Retinal pigment epithelial cell (primary cell): ENCODE results near the gene TRIO.

Experiments used
- DNase-seq: peaks from one replicate; pipeline ENCODE4 v3.0.0-alpha.2; 2010; ENCODE audit warnings: low read depth
- H3K4me3 ChIP-seq: 2 replicates; pipeline ENCODE4 v1.5.1; 2011; ENCODE audit warnings: mild to moderate bottlenecking, low read length, control low read depth, moderate library complexity
- TF ChIP-seq, protein P1 (sequence below): conservative IDR thresholded peaks from 2 replicates; pipeline ENCODE4 v1.5.1; 2011; ENCODE audit warnings: low read depth, low read length, control low read depth, inconsistent platforms

Gene TRIO

DNA sequence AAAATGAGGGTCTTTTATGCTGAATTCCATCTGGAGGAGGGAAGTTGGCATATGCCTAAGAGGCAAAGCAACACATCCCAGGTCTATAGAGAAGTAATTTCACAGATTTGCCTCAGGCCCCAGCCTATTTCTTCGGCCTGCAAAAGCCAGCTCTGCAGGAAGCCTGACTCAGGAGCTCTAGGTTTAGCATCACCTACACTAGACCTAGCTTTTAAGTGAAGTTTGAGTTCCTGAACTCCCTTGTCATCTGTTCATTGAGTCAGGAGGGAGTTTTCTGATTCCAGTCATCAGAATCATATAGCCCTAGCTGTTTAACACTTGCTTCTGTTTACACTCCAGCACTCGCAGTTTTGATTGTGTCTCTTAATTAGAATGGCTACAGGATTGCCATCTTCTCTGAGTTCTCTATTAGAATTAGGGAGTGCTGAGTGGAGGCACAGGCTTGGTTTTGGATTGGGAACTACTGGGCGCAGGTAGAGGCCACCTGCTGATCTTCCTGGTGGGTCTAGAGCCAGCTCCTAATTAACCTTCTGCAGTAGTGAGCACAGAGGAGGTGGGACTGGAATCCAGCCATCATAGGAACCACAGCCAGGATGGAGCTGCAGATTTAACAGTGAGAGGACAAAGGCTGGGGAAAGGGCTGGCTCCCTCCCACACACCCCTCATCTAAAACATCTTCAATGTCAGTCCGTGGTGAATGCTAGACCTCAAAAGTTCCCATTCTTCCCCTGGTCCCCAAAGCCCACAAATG, 179.5 kb downstream of the TRIO start:
- no peak for DNase-seq
- TF ChIP-seq, protein P1, sequence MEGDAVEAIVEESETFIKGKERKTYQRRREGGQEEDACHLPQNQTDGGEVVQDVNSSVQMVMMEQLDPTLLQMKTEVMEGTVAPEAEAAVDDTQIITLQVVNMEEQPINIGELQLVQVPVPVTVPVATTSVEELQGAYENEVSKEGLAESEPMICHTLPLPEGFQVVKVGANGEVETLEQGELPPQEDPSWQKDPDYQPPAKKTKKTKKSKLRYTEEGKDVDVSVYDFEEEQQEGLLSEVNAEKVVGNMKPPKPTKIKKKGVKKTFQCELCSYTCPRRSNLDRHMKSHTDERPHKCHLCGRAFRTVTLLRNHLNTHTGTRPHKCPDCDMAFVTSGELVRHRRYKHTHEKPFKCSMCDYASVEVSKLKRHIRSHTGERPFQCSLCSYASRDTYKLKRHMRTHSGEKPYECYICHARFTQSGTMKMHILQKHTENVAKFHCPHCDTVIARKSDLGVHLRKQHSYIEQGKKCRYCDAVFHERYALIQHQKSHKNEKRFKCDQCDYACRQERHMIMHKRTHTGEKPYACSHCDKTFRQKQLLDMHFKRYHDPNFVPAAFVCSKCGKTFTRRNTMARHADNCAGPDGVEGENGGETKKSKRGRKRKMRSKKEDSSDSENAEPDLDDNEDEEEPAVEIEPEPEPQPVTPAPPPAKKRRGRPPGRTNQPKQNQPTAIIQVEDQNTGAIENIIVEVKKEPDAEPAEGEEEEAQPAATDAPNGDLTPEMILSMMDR, result no peak
- H3K4me3 ChIP-seq, result no peak overlapping the region

DNA sequence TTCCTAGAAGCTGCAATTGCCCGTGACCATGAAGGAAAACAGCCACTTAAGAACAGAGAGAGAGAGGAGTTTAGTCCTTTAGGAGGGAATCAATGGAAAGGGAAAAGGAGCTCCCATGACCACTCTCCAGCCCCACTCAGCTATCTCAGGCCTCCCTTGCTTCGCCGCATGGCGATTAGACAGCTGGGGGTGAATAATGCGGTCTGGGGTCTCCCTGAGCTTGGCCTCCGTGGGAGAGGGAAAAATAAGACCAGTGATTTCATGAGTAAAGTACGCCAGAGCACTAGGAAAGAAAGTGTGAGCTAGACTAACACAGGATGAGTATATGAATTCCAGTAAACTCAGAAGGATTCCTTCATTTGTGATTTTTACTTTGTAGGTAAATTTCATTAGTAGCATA, 180.3 kb downstream of the TRIO start:
- TF ChIP-seq, protein P1, result no peak
- DNase-seq, result no peak
- no peak overlapping the region for H3K4me3 ChIP-seq

DNA sequence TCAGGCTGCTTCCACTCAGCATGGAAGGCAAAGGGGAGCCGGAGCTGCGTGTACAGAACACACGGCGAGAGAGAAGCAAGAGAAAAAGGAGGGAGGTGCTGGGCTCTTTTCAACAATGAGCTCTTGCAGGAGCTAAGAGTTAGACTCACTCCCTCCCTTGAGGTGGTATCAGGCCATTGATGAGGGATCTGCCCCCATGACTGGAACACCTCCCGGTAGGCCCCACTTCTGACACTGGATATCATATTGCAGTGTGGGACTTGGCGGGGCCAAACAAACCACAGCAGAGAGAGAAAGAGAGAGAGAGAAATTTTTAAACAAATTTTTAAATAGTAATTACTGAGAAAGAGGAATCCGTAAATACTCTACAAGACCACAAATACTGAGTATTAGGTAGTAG, 182.2 kb downstream of the TRIO start:
- TF ChIP-seq, protein P1, result no peak
- DNase-seq, result no peak
- no peak overlapping the region for H3K4me3 ChIP-seq

DNA sequence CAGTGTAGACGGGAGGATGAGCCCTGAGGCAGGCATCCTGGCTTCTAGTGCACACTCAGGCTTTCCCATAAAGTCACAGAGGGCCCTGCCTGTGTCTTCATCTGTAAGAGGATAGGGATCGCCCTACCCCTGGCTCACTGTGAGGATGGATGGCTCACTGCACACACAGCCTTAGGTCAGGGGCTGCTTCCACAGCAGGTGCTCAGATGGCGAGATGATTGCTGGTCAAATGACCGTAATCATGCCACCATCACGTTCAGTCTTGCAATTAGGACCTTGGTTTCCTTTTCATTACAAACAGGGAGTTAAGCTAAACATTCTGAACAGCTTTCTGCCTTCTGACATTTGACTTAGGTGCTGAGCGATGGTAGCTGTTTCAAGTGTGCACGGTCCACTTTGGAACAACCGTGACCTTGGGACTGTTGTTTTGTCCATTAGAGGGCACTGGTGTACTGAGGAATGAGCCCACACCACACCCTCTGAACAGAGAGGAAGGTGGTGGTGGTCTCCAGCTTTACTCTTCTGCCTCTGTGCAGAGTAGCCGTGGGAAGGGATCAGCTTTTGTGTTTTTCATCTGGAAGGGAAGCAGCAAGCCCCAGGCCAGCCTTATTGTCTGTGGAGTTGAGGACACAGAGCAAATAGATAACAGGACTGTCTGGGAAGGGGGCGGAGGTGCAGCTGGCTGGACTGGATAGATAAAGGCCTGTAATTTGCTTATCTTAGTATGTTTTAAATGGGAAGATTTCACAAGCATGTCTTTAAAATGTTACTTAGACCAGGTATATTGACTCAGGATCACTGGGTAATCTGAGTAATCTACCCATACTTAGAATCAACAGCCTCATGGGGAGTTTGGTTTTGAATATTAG, 183.1 kb downstream of the TRIO start:
- no peak for DNase-seq
- TF ChIP-seq, protein P1, result peak; percentile 31
- H3K4me3 ChIP-seq, result no peak overlapping the region

DNA sequence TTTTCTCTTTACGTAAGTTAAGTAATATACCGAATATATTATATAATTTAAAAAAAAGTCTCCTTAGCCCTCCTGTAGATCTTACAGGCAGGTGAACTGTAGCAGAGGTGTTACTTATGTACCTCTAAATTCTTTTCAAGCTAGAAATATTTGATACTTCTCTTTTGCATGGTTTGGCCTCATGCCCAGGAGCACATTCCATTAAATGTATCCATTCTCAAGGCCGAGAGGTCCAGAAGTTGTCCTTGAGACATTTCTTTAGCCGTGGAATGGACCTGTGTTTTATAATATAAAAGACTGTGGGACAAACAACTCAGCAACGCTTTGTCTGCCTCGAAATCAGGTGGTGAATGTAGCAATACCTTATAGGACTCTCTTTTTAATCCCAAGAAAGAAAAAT, 184.5 kb downstream of the TRIO start:
- TF ChIP-seq, protein P1, result no peak
- DNase-seq, result peak; percentile 8
- H3K4me3 ChIP-seq, result no peak overlapping the region

DNA sequence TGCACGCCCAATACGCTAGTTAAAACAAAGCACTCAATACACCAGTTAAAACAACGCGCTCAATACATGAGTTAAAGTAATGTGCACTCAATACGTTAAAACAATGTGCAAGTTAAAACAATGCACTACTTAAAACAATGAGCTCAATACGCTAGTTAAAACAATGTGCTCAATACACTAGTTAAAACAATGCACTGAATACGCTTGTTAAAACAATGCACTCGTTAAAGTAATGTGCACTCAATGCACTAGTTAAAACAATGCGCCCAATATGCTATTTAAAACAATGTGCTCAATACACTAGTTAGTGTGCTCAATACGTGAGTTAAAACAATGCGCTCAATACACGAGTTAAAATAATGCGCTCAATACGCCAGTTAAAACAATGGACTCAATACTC, 185.0 kb downstream of the TRIO start:
- H3K4me3 ChIP-seq, result no peak overlapping the region
- TF ChIP-seq, protein P1, result no peak
- no peak for DNase-seq
